GM11168 (cell line): ENCODE data around the gene B4GALT3.

Experiments
- in situ Hi-C: fragments of 300-500 bp; cut with MboI; formaldehyde crosslinking; loops from one replicate; pipeline ENCODE4 v1.12.0; 2022; ENCODE audit warnings: low sequenced_read_pairs; ENCODE audit not compliant: unreplicated experiment

B4GALT3 gene

GRCh38 chr1:161165742-161166668, 11.3 kb downstream of the B4GALT3 start, which contains the start of gene PPOX:
Gene PPOX (plus strand): TSS chr1:161166426. CDS start chr1:161166848, 422 bp downstream.
- in situ Hi-C loops, result no loop called here

DNA sequence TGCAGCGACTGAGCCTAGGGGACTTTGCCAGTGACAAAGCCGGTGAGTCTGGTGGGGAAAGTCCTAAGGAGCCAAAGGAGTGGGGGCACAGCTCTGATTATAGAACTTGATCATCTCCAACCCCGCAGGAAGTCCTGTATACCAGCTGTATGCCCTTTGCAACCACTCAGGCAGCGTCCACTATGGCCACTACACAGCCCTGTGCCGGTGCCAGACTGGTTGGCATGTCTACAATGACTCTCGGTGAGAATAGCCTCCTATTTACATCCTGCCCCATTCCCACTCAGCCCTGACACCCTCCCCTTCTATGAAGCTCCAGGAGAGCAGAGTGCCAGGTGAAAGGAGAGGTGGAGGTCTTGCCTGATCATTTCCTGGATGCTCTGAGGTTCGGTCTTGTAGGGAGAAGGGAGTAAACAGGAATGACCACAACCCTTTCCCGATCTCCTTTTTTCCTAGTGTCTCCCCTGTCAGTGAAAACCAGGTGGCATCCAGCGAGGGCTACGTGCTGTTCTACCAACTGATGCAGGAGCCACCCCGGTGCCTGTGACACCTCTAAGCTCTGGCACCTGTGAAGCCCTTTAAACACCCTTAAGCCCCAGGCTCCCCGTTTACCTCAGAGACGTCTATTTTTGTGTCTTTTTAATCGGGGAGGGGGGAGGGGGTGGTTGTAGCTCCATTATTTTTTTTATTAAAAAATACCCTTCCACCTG, 12.3 kb downstream of the B4GALT3 start:
- in situ Hi-C loops, result no loop called here

DNA sequence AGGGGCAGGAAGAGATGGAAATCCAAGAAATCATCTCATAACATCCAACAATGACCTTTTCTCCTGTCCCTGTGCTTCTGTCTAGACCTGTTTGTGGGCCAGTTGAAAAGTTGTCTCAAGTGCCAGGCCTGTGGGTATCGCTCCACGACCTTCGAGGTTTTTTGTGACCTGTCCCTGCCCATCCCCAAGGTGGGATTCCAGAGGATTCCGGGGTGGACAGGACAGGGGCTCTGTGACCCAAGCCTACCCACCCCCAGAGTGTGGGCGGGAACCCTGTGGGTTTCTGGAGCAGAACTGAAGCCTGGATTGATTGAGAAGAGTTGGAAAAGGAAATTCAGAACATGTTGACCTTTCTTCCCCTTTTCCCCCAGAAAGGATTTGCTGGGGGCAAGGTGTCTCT, 13.5 kb downstream of the B4GALT3 start:
- in situ Hi-C loops, result no loop called here

GRCh38 chr1:161162806-161163205, 14.5 kb downstream of the B4GALT3 start:
- in situ Hi-C loops, result no loop called here

DNA sequence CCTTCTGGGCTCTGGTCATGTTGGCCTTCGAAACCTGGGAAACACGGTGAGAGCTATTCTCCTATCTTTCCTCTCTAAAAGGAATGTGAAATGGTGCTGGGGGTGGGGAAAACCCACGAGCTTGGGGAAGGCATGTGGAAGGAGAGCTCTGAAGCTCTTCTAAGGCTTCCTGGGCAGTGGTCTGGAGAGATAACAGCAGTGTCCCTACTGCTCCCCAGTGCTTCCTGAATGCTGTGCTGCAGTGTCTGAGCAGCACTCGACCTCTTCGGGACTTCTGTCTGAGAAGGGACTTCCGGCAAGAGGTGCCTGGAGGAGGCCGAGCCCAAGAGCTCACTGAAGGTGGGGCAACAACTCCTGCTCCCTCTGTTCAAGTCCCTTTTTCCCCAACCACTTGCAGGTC, 15.3 kb downstream of the B4GALT3 start:
- in situ Hi-C loops, result no loop called here

GRCh38 chr1:161161652-161162051, 15.7 kb downstream of the B4GALT3 start:
- in situ Hi-C loops, result no loop called here

DNA sequence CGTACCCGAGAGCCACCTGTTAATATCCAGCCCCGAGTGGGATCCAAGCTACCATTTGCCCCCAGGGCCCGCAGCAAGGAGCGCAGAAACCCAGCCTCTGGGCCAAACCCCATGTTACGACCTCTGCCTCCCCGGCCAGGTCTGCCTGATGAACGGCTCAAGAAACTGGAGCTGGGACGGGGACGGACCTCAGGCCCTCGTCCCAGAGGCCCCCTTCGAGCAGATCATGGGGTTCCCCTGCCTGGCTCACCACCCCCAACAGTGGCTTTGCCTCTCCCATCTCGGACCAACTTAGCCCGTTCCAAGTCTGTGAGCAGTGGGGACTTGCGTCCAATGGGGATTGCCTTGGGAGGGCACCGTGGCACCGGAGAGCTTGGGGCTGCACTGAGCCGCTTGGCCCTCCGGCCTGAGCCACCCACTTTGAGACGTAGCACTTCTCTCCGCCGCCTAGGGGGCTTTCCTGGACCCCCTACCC, 16.6 kb downstream of the B4GALT3 start:
- in situ Hi-C loops, result no loop called here

DNA sequence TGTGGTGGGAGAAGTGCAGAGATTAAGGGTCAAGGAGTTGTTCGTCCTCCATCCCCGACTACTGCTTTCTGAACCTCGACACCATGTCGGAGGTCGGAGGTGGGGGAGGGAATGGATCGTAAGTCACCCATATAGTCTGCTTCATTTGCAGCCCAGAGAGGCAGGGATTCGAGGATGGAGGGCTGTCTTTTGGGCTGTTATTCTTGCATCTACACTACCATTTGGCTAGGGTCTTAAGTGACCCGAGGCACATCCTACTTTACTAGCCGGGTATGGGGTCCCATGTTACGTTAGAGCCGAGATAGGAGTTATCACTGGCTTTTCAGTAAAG, 17.4 kb downstream of the B4GALT3 start:
- in situ Hi-C loops, result no loop called here

DNA sequence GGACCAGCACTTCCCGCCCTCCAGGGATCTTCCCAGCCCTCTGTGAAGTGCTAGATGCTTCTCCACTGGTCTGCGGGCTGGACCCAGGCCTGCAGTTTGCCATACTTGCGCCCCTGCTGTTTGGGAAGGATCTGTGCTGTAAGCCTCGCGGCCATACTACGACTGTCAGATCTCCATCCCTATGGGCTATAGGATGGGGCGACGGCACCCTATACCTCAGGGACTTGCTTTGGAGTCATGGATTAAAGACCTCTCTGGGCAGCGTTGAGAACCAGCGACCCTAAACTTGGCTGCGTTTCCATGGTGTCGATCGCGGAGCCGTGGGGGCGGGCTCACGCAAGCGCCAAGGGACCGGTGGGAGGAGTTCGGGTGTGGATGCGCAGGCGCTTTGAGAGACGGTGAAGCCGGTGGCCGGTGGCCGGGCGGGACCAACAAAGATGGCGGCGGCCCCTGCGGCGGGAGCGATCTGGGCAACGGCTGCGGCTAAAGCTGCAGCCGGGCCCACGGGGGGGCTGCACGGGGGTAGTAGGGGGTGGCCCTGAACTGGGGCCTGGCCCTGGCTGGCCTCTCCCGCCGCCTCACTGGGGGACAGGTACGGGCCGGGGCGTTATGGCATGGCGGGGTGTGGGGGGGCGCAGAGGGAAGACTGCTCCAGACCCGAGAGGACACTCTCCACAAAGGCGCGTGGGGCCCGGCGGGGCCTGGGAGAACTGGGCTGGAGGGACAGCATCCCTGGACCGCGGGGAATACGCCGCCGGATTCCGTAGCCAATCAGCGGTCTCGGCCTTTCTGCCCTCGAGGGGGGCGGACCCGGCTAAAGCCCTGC, 18.0 kb downstream of the B4GALT3 start, which contains the start of gene USP21:
USP21 (plus strand) TSS at position 414 of the 826 bp plus-strand sequence. CDS start 1,141 bp downstream, outside the sequence.
- in situ Hi-C loops, result no loop called here

- in situ Hi-C loops, result no loop called here
These were observed 18.8 kb downstream of the B4GALT3 start for GRCh38 chr1:161158316-161159010.

GRCh38 chr1:161157867-161158266, 19.4 kb downstream of the B4GALT3 start:
- in situ Hi-C loops, result no loop called here

GRCh38 chr1:161153682-161154337, 23.5 kb downstream of the B4GALT3 start, which contains the start of gene UFC1:
Gene UFC1 (plus strand): TSS chr1:161153978. CDS start chr1:161153998, 20 bp downstream.
- in situ Hi-C loops, result no loop called here

DNA sequence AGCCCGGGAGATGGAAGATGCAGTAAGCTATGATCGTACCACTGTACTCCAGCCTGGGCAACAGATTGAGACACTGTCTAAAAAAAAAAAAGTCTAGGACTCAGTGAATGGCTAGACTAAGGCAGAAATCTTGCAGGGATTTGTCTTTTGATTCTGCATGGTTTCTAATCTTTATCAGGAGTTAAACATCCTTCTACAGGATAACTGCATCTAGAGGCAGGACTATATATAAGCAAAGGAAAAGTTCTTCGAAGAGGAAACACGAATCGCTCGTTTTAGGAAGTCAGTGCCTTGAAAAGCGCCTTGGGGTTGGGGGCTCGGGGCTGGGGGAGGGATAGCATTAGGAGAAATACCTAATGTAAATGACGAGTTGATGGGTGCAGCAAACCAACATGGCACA, 24.1 kb downstream of the B4GALT3 start:
- in situ Hi-C loops, result no loop called here

- in situ Hi-C loops, result no loop called here
These were observed 31.5 kb downstream of the B4GALT3 start for GRCh38 chr1:161145832-161146231.

DNA sequence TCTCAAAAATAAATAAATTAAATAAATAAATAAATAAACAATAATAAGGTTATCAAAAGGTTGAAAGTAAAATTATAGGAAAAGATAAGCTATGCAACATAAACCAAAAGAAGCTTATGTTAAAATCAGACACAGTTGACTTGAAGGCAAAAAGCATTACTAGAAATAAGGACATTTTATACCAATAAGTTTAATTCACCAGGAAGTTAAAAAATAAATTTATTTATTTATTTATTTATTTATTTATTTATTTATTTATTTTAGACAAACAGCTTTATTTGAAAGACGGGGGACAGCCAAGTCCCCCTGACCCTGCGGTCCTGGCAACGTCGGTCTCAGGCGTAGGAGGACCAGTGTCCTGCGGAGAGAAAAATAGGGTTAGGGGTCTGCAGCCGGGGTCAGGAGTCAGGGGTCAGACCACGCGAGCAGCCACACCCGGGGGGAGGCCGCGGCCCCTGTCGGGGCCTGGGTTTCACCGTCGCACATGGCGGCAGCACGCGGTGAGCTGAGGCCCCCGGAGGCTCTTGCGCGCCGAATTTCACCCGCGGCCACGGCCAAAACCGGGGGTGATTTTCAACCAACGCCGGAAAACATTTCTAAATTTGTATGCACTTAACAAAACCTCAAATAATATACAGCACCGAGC, 36.4 kb downstream of the B4GALT3 start:
- in situ Hi-C loops, result no loop called here

GRCh38 chr1:161139766-161140165, 37.5 kb downstream of the B4GALT3 start:
- in situ Hi-C loops, result no loop called here

GRCh38 chr1:161138431-161138830, 38.9 kb downstream of the B4GALT3 start:
- in situ Hi-C loops, result no loop called here

DNA sequence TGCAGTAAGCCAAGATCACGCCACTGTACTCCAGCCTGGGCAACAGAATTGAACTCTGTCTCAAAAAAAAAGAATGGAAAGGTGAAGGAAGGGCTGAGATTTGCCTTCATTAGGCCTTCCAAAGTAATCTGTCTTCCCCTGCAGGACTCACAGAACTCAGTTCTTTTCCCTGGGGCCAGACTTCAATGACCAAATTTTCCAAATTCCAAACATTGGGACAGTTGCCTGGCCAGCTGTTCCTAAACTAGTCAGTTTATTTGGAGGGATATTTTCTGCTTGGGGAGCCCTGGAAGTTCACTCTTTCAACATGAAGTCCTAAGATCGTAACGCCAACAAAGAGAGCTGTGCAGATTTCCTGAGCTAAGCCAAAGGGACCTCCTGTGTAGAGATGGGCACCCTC, 39.4 kb downstream of the B4GALT3 start:
- in situ Hi-C loops, result no loop called here
